HPDE6-E6E7 (cell line): ENCODE results near the gene TSPAN32.

Experiments used
- DNase-seq: peaks from one replicate; pipeline ENCODE4 v3.0.0; 2011; ENCODE audit warnings: missing footprints; ENCODE audit errors: extremely low spot score

Gene TSPAN32

DNA sequence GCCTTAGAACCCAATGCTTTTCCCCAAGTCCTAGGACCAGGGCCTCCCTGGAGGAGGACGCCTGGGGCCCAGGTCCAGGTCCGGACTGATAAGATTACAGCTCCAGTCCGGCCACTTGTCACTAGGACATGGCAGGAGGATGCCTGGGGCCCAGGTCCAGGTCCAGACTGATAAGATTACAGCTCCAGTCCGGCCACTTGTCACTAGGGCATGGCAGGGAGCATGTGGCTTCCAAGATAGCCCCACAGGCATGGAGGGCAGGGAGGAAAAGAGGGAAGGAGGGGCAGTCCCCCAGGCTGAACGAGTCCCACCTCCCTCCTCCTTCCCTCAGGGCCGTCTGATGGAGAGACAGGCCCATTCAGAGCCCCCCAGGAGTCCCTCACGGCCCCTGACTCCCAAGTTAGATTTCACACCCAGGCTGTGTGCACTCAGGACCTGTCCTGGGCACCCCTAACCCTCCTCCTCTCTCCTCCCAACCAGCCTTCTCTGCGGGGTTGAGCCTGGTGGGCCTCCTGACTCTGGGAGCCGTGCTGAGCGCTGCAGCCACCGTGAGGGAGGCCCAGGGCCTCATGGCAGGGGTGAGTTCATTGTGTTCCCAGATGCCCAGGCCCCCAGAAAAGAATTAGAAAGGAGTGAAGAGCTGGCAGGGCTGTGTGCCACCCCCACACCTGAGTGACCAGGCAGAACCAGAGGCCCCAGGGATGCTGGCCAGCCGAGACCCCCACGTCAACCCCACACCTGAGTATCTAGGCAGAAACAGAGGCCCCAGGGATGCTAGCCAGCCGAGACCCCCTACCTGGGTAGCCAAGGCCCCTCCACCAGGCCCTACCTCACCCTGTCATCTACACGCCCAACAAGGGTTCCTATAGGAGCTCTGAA is 2.1 kb downstream of the TSPAN32 start:
- DNase-seq = no peak

GRCh38 chr11:2304506-2305139 is 2.8 kb downstream of the TSPAN32 start:
- DNase-seq = no peak

GRCh38 chr11:2305140-2305778 is 3.4 kb downstream of the TSPAN32 start:
- peak; percentile 33 for DNase-seq

DNA sequence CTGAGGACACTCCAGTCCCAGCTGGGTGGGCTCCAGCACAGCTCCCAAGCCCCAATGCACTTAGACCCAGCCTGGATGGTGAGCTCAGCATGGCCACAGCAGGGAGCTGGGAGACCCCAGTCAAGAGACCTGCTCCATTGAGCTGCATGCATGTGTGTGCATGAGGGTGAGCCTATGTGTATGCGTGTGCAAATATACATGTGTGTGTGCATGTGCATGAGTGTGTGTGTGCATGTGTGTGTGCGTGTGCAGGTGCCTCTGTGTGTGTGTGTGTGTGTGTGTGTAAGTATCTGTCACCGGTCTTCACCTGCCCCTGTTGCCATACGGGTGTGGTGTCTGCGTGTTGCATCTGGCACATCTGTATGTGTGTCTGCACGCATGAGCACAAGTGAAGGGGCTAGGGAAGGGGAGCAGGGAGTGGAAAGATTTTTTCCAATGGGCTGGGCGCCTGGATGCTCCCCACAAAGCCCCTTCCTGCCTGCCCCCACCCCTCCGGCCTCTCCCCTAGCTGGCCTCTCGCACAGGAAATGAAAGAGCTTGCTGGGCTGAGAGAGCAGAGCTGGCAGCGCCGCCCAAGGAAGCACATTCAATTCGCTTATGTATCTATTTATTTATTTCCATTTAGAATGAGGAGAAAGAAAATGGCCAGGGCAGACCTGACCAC is 4.1 kb downstream of the TSPAN32 start:
- no peak for DNase-seq

- DNase-seq = no peak
These were observed 4.6 kb downstream of the TSPAN32 start for GRCh38 chr11:2306452-2306823.

DNA sequence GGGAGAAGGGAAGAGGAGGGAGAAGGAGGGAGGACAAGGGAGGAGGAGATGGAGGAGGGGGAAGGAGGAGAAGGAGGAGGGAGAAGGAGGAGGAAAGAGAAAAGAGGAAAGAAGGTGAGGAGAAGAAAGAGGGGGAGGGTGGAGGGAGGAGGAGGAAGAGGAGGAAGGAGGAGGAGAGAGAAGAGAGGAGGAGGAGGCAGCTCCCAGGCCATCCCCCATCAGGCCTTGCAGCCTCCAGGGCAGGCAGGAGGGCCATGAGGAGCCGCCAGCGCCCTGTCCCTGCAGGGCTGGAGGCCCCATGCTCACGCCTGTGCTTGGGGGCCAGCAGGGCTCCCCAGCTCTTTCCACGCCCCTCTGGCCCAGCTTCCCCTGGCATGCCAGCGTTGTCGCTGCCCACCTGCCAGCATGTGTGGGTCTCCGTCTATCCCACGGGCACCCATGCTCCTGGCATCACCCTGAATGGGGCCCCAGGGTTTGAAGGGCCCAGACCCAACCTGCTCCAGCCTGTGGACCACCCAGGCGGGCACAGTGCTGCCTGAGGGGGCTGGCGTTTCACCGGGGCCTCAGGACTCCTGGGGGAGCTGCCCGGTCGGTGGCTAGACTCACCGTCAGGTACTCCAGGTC is 5.2 kb downstream of the TSPAN32 start:
- no peak for DNase-seq

DNA sequence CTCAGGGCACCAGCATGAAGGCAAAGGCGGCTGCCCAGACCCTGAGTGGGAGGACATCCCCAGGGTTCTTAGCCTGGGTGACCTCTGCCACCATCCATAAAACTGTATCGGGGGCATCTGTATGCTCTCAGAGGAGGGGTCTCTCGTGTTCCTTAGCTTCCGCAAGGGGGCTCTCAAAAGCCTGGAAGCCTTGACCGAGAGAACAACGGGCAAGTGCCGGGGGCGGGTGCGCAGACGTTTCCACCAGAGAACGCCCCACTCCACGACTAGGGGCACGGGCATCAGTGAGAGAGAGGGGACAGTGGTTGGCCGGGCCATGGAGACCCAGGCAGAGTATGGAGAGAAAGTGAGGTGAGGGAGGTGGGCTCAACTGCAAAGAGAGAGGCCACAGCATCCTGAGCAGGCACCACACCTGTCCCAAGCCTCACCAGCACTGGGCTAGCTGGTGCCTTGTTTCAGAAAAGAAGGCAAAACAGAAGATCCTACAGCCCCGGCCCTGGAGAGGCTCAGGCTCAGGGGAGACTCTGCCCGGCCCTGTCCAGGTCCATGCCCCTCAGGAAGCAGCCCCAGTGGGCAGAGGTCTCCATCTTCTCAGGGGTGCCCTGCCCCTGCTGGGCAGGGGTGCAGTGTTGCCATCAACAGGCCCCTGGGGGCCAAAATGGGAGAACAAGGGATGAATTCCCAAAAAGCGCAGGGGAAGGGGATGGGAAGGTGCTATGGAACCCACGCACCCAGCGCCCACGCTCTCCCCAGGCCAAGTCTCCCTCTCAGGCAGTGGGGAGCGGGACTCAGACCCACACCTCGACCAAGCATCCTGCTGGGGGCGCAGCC is 5.9 kb downstream of the TSPAN32 start:
- DNase-seq = no peak

DNA sequence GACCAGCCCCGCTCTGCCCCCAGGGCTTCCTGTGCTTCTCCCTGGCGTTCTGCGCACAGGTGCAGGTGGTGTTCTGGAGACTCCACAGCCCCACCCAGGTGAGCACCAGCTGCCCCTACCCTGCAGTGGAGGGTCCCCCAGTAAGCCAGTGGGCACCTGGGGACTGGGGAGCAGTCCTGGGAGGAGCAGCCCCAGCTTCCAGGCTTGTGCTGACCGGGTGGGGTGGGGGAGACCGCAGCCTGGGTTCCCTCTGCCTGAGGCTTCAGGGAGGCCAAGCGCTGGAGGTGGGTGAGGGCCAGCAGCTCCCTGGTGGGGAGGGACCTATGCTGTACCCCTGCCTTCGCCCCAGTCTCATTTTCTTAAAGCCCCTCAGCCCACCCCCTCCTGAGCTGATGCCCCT is 6.9 kb downstream of the TSPAN32 start:
- no peak for DNase-seq

DNA sequence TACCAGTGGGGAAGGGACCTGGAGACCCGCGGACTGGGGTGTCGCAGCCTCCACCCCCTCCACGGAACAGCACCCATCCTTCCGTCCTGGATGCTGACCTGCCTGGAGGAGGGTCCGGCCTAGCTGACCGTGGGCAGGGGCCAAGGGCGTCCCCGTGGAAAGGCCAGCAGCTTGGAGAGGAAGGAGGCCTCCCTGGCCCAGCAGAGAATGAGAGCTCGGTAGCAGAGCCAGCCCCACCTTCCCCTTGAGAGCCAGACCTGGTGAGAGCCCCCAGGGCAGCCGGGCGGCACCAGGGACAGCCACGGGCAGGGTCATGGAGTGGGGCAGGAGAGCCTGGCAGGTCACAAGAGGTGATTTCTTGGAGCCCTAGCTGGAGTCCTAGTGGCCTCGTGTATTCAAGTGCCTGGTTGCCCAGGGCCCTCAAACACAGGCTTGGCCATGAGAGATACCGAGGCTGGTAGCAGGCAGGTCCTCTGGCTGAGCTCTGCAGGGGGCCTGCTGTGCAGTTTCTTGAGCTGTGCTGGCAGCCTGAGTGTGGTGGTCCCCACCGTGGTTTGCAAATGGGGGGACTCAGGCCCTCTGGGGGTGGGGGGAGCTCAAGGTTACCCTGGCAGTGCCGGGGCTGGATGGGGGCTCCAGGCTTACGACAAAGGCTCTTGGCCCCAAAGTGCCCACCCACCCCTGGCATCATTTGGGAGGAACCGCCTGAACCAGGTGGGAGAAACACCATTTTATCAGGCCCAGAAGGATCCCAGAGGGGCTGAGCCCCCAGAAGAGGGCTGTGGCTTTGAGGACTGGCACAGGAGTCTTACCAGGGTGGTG is 7.6 kb downstream of the TSPAN32 start:
- DNase-seq = no peak

DNA sequence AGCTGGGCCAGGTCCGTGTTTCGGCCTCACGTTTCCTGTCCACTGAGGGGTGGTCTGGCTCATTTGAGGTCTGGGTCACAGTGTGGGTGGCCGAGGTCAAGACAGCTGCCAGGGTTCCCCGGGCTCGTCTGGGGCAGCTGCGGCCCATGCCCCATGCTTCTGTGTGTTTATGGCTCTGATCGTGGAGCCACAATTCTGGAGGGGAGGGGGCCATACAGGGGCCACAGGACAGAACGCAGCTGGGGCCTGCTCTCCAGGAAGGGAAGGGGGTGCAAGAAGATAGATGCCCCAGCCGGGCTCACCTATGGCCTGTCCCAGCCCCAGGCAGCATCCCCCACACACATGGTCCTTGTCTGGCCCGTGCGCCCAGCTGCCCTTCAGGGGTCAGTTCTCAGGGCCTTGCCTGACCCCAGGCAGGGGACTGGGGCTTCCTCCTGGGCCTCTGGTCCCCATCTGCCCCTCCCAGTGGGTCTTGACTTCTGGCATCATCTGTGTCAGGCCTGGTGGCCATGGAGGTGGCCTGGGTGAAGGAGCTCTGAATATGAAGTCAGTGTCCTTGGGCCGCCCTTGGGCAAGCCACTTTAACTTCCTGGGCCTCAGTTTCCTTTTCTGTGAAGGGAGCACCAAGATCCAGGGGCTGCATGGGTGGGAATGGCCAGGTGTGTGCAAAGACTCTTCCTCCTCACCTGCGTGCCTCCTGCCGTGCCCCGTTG is 8.4 kb downstream of the TSPAN32 start:
- no peak for DNase-seq

- no peak for DNase-seq
These were observed 9.1 kb downstream of the TSPAN32 start for GRCh38 chr11:2310786-2311352.

GRCh38 chr11:2311353-2312133 is 9.7 kb downstream of the TSPAN32 start:
- DNase-seq = no peak

- DNase-seq = no peak
These were observed 10.6 kb downstream of the TSPAN32 start for GRCh38 chr11:2312232-2313042.

GRCh38 chr11:2313051-2313951 is 11.5 kb downstream of the TSPAN32 start:
- no peak for DNase-seq

DNA sequence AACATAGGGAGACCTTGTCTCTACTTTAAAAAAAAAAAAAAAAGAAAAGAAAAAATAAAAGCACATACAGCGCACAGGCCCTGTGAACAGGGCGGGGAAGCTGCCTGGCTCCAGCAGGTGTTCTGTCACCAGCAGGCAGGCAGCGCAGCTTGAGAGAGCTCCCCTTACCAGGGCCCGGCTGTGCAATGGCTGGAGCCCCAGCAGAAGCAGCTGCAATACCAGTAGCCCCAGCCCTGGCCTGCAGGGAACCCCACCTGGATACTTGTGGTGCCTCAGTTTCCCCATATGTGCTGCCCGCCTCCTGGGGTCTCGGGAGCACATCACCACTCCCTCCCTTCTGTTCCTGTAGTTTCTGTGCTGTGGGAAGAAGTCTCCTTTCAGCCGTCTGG is 12.3 kb downstream of the TSPAN32 start:
- DNase-seq = no peak
